ENCODE data around the gene IRF5. TPM values are rescaled to one million over a fixed set of nuclear protein-coding genes. Genes with fewer than 3 reads are reported as not detected.

The IRF5 gene
- total RNA-seq, 2 experiments from 2014 or later = 6.5 to 7.7 TPM

GRCh38 chr7:128954830-128955802 is 17.4 kb downstream of the IRF5 start:
- TF ChIP-seq CTCF (IDR thresholded peaks at IDR 0.05) = no peak
- CTCF ChIA-PET = interaction anchor here (3.1 kb wide), 1 partner anchor 136 kb away, joined by 10 read pairs; no protein-coding TSS in a partner anchor
- peaks cover 17% of the 10 kb centered on the region for H3K4me1 Mint-ChIP-seq (ENCODE audit: low read depth)
- peaks cover 34% of the 10 kb centered on the region for H3K36me3 Mint-ChIP-seq (ENCODE audit: low read depth)
- POLR2A ChIA-PET = no interaction called here
- no peaks in the 10 kb centered on the region for H3K9me3 Mint-ChIP-seq
- ATAC-seq (no peak), DNase-seq (no peak)
- no peak overlapping the region for H3K4me3 Mint-ChIP-seq
- H3K27ac Mint-ChIP-seq = peak overlapping the region; percentile 34
- H3K27me3 Mint-ChIP-seq = no peaks in the 10 kb centered on the region
- intact Hi-C loops (cut with micrococcal nuclease) = no loop called here

GRCh38 chr7:128955981-128956380 is 18.3 kb downstream of the IRF5 start:
- ChIA-PET POLR2A (interaction anchor here (1.1 kb wide), 2 partner anchors 53 to 98 kb away, joined by 3 to 4 read pairs; no protein-coding TSS in a partner anchor), CTCF (interaction anchor here (0.9 to 3.1 kb wide), 4 partner anchors 9 to 135 kb away, joined by 3 to 10 read pairs (median 4); no protein-coding TSS in a partner anchor)
- Mint-ChIP-seq H3K4me3 (no peak overlapping the region), H3K27ac (no peak overlapping the region), H3K9me3 (no peaks in the 10 kb centered on the region), H3K27me3 (no peaks in the 10 kb centered on the region), H3K4me1 (ENCODE audit: low read depth) (peaks cover 17% of the 10 kb centered on the region), H3K36me3 (ENCODE audit: low read depth) (peaks cover 36% of the 10 kb centered on the region)
- DNase-seq = no peak
- no peak for TF ChIP-seq CTCF (IDR thresholded peaks at IDR 0.05)
- intact Hi-C loops (cut with micrococcal nuclease) = no loop called here
- ATAC-seq = no peak

GRCh38 chr7:128959296-128959695 is 21.6 kb downstream of the IRF5 start:
- Mint-ChIP-seq H3K4me1 (ENCODE audit: low read depth) (peaks cover 40% of the 10 kb centered on the region), H3K4me3 (no peak overlapping the region), H3K36me3 (ENCODE audit: low read depth) (peaks cover 42% of the 10 kb centered on the region), H3K27me3 (no peaks in the 10 kb centered on the region), H3K27ac (peak overlapping the region; percentile 41), H3K9me3 (no peaks in the 10 kb centered on the region)
- intact Hi-C loops (cut with micrococcal nuclease) = no loop called here
- ATAC-seq = peak; percentile 6
- no peak for DNase-seq
- ChIA-PET POLR2A (interaction anchor here (0.9 to 1.1 kb wide), 2 partner anchors 78 to 133 kb away, joined by 3 read pairs; no protein-coding TSS in a partner anchor), CTCF (interaction anchor here (0.5 kb wide), 1 partner anchor 14 kb away, joined by 3 read pairs; no protein-coding TSS in a partner anchor)
- no peak for TF ChIP-seq CTCF (IDR thresholded peaks at IDR 0.05)

- no peak for DNase-seq
- H3K27ac Mint-ChIP-seq = peak overlapping the region; percentile 59
- ChIA-PET CTCF (interaction anchor here (1.6 kb wide), 1 partner anchor 130 kb away, joined by 7 read pairs; no protein-coding TSS in a partner anchor), POLR2A (no interaction called here)
- no peaks in the 10 kb centered on the region for H3K27me3 Mint-ChIP-seq
- peaks cover 33% of the 10 kb centered on the region for H3K4me1 Mint-ChIP-seq (ENCODE audit: low read depth)
- ATAC-seq = no peak
- H3K4me3 Mint-ChIP-seq = no peak overlapping the region
- H3K9me3 Mint-ChIP-seq = no peaks in the 10 kb centered on the region
- TF ChIP-seq CTCF (IDR thresholded peaks at IDR 0.05) = no peak
- intact Hi-C loops (cut with micrococcal nuclease) = no loop called here
- peaks cover 49% of the 10 kb centered on the region for H3K36me3 Mint-ChIP-seq (ENCODE audit: low read depth)
These were observed 23.4 kb downstream of the IRF5 start for GRCh38 chr7:128961030-128961659.
